Prostate gland (tissue), 2 donors: ENCODE results near the gene MYOZ2.

Experiments used
- CTCF ChIP-seq, 4 experiments: fragments of 200-600 bp in 2 of 4; fragments of 450-650 bp in 2 of 4; sonication (generic) in 2 of 4; IDR thresholded peaks; 1 replicate in 3 of 4; 2 replicates in 1 of 4; pipeline ENCODE4 v1.5.1; 2016 to 2019; ENCODE audit warnings: antibody characterized with exemption in 4 of 4, mild to moderate bottlenecking in 2 of 4, moderate library complexity in 2 of 4
- POLR2A ChIP-seq: fragments of 450-650 bp; IDR thresholded peaks from one replicate; pipeline ENCODE4 v1.6.1; 2016; ENCODE audit warnings: antibody characterized with exemption, mild to moderate bottlenecking
- POLR2AphosphoS5 ChIP-seq: sonication (generic); formaldehyde crosslinking; IDR thresholded peaks from one replicate; pipeline ENCODE4 v1.6.1; 2017; ENCODE audit warnings: antibody characterized with exemption

DNA sequence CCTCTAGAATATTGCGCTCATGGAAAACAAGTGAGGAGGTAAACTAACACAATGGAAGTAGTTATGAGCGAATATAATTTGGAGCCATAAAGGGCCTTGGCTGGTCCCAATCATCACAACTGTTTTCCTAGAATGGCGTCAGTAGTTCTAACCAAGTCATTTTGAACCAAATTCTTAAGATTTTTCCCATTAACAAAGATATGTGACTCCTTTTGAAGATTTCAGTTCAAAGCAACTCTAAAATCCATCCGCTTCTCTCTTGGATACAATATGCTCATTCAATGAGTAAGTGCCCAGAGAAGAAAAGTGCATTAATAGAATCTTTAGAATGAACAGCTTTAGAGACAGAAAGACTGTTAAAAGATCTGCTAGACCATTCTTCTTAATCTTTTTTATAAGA, 19.6 kb upstream of the MYOZ2 start:
- TF ChIP-seq POLR2A: no peak
- no peak for TF ChIP-seq CTCF (IDR thresholded peaks at IDR 0.05)
- TF ChIP-seq POLR2AphosphoS5: no peak
